ENCODE results near the gene GRIN3B. TPM values are rescaled to one million over a fixed set of nuclear protein-coding genes. Genes with fewer than 3 reads are reported as not detected.

GRIN3B gene
- total and polyA plus RNA-seq, 9 of the 15 experiments (the other 6 are each of a cell fraction or from before 2014, with no cell fraction given), result 0.06 to 0.95 (median 0.19) TPM; not detected in 6

DNA sequence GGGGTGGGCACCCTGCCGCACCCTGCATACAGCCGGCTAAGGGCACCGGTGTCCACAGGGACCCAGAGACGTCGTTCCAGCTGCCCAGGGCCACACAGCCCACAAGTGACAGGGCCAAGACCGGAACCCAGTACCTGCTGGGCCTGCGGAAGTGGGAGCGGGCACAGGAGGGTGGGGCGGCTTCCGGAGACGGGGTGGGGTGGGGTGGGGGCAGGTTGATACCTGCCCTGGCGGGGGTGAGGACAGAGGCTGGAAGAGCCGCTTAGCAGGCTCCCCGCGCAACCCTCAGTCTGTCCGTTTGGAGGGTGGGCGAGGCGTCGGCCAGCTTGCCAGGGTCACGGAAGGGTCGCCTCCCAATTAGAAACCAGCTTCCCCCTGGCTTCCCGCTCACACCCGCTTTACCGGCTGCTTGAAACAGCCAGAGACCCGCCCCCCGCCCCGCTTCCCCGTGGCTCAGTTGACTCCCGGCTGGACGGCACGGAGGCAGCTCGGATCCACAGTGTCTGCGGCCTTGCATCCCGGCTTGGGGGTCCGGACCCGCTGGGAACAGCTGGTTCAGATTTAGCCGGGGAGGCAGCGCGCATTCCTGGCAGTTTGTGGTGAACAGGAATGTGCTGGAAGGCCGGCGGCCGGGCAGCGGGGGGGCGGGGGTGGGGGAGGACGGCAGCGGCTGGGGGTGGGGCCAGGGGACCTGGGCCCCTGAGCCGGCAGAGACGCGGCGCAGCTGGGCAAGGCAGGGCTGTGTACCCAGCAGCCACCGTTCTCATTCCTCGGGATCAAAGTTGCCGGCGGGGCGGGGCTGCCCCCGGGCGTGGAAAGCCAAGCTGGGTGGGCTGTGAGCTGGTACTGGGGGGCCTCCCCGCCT lies 28.1 kb downstream of the GRIN3B start (continued):
- peak; percentile 48 for TF ChIP-seq ELF1 (tag; IDR thresholded peaks at IDR 0.05)
- TF ChIP-seq RBFOX2 (IDR thresholded peaks at IDR 0.05; ENCODE audit: low read depth, low read length), result peak; percentile 45
- TF ChIP-seq RBM25 (IDR thresholded peaks at IDR 0.05; ENCODE audit: low read depth, low read length, severe bottlenecking), result peak; percentile 38
- TF ChIP-seq CBX1 (IDR thresholded peaks at IDR 0.05; ENCODE audit: low read depth), result peak; percentile 78
- TF ChIP-seq SMAD1 (IDR thresholded peaks at IDR 0.05; ENCODE audit: low read depth, low read length, partially characterized antibody), result no peak
- TF ChIP-seq SMC3 (conservative IDR thresholded peaks at IDR 0.05; ENCODE audit: insufficient read depth, low read depth, low read length), result no peak
- TF ChIP-seq ZNF780A (CRISPR knock-in tag; IDR thresholded peaks at IDR 0.05), result no peak
- TF ChIP-seq MCM3 (IDR thresholded peaks at IDR 0.05), result no peak
- TF ChIP-seq HNRNPH1 (optimal IDR thresholded peaks at IDR 0.05; ENCODE audit: low read depth, low read length), result no peak
- TF ChIP-seq KLF16 (IDR thresholded peaks at IDR 0.05), result no peak
- TF ChIP-seq NCOA1 (IDR thresholded peaks at IDR 0.05; ENCODE audit: low read depth), result no peak
- no peak for TF ChIP-seq FOXA1 (IDR thresholded peaks at IDR 0.05; ENCODE audit: borderline replicate concordance)
- TF ChIP-seq ZNF766 (CRISPR knock-in tag; conservative IDR thresholded peaks at IDR 0.05), result no peak
- TF ChIP-seq HOXB6 (CRISPR knock-in tag; IDR thresholded peaks at IDR 0.05; ENCODE audit: borderline replicate concordance), result no peak
- TF ChIP-seq CBFB (CRISPR knock-in tag; IDR thresholded peaks at IDR 0.05), result no peak
- no peak for TF ChIP-seq CREBBP (IDR thresholded peaks at IDR 0.05; ENCODE audit: low read depth, low read length)
- no peak for TF ChIP-seq COPS2 (conservative IDR thresholded peaks at IDR 0.05)
- 0 out of 2 replicates have a peak, but pooled peaks have one; percentile 62 for TF ChIP-seq ETV5 (CRISPR knock-in tag; IDR thresholded peaks at IDR 0.05; ENCODE audit: low read depth)
- TF ChIP-seq, protein P1, sequence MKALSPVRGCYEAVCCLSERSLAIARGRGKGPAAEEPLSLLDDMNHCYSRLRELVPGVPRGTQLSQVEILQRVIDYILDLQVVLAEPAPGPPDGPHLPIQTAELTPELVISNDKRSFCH (CRISPR knock-in tag; IDR thresholded peaks at IDR 0.05), result no peak
- TF ChIP-seq, protein P1 (tag; IDR thresholded peaks at IDR 0.05), result no peak
- no peak for TF ChIP-seq ZNF408 (CRISPR knock-in tag; IDR thresholded peaks at IDR 0.05; ENCODE audit: low read depth)
- no peak for TF ChIP-seq HNRNPK (IDR thresholded peaks at IDR 0.05; ENCODE audit: low read depth, low read length, poor library complexity, severe bottlenecking)
- TF ChIP-seq SMAD3 (CRISPR knock-in tag; conservative IDR thresholded peaks at IDR 0.05), result no peak
- peak; percentile 63 for TF ChIP-seq TEAD4 (IDR thresholded peaks at IDR 0.05; ENCODE audit: low read length)
- TF ChIP-seq TEAD4 (CRISPR knock-in tag; IDR thresholded peaks at IDR 0.05; ENCODE audit: borderline replicate concordance), result no peak
- TF ChIP-seq, protein P2, sequence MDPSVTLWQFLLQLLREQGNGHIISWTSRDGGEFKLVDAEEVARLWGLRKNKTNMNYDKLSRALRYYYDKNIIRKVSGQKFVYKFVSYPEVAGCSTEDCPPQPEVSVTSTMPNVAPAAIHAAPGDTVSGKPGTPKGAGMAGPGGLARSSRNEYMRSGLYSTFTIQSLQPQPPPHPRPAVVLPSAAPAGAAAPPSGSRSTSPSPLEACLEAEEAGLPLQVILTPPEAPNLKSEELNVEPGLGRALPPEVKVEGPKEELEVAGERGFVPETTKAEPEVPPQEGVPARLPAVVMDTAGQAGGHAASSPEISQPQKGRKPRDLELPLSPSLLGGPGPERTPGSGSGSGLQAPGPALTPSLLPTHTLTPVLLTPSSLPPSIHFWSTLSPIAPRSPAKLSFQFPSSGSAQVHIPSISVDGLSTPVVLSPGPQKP (CRISPR knock-in tag; IDR thresholded peaks at IDR 0.05), result no peak
- no peak for TF ChIP-seq JUN (IDR thresholded peaks at IDR 0.05; ENCODE audit: borderline replicate concordance, low read depth, low read length)
- TF ChIP-seq JUN (CRISPR knock-in tag; IDR thresholded peaks at IDR 0.05; ENCODE audit: borderline replicate concordance), result no peak
- peak; percentile 15; the same call in 1 of the 2 replicates for TF ChIP-seq GATAD2B (IDR thresholded peaks at IDR 0.05; ENCODE audit: borderline replicate concordance)
- TF ChIP-seq RUNX1 (IDR thresholded peaks at IDR 0.05; ENCODE audit: low read depth), result no peak

Measured in K562 (cell line).